ENCODE results near the gene CCDC57. TPM values are rescaled to one million over a fixed set of nuclear protein-coding genes. Genes with fewer than 3 reads are reported as not detected.
"Not testable (repeated sequence)": the region's sequence is repeated elsewhere in the genome, so short reads cannot be mapped to it uniquely, and the experiment has no call there.

The CCDC57 gene
- polyA plus RNA-seq, 5 donors = 42.5 to 68.9 (median 64.8) TPM

DNA sequence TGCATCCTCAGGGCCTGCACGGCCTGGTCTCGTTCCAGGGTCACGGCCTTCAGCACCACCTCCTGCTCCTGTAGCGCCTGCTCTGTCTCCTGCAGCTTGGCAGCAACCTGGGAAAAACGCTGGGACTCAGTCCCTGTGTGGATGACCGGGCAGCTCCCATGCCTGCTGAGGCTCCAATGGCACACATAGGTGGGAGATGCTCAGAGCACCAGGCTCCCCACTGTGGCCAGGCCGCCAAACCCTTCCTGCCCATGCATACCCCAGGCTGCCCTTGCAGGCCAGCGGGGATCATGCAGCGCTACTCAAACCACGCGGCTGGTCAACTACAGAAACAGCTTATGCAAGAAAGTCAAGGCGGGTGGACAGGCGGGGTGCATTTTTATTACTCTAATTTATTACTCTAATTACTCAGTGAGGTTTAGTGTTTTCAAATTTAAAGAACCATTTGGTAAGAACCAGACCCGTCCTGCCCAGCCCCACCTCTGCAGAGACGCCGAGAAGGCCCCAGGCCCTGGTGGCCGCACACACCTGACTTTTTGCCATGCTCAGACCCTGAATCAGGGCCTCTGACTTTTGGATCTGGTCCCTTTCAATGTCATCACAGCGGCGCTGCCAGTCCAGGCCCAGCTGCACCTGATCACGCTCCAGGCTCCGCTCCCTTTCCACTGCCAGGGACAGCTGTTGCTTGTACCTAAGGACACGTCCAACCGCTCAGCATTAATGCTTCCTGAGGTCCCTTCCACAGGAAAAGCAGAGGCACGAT, 34.0 kb downstream of the CCDC57 start:
- no peak for DNase-seq

DNA sequence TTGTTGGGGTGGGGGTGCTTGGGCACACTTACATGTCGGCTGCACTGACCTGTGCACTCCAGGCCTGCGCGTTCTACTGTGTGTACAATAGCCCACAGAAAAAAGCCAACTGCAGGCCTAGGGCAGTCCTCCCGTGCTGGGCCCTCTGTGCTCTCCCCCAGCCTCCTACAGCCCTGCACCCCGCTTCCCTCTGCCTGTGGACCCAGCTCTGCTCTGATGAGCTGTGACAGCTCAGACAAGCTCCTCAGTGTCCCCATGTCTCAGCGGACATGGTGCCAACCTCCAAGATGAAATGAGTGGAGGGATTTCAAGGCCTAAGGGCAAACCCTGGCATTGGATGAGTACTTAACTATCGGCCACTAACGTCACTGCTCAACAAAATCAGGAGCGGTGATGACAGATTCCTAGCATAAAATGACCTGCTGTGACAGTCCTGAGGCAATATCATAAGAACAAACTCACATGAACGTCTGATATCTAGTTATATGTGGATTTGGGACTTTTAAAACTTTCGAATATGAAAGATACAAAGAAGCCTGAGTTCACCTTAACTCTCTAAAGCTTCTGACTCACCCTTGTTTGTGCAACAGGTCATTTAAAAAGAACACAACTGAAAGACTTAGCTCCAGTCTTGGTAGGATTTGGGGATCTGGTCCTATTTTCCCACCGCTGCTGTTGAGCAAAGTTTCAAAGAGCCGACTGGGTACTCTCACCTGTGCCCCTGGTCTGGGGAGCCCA, 34.7 kb downstream of the CCDC57 start:
- no peak for DNase-seq

DNA sequence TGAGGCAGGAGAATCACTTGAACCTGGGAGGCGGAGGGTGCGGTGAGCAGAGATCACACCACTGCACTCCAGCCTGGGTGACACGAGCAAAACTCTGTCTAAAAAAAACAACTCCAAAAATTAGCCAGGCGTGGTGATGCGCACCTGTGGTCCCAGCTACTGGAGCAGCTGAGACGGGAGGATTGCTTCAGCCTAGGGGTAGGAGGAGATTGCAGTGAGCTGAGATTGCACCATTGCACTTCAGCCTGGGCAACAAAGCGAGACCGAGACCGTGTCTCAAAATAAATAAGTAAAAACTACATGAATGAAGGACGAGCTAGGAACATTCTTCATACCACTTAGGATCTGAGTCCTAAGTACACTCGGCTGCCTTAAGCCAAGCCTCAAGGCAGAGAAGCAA, 35.4 kb downstream of the CCDC57 start:
- DNase-seq = no peak

DNA sequence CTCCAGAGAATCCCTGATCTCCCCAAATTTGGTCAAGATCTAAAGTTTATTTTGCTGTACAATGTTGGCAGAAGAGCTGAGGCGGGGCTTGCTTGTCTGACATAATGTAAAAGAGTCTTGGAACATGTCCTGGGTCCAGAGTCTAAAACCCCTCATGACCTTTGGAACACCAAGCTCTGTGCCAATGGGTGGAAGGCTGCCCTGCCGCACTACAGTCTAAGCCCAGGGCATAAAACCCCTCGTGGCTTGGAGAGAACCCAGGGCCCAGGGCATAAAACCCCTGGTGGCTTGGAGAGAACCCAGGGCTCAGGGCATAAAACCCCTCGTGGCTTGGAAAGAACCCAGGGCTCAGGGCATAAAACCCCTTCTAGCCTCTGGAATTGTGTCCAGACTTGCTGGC, 36.7 kb downstream of the CCDC57 start:
- DNase-seq = no peak

DNA sequence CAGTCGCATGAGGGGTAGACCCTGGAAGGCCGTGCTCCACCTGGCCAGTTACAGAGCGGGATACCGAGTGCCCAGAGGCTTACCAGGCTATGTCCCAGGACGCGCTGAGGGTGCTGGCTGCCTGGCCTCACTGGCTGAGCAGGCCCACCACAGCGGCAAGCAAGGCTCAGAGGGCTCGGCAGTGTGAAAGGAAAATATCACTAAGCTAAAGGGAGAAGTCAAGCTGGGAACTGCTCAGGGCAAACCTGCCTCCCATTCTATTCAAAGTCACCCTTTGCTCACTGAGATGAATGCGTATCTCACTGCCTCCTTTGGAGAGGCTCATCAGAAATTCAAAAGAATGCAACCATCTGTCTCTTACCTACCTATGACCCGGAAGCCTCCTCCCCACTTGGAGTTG, 37.4 kb downstream of the CCDC57 start:
- DNase-seq = no peak

DNA sequence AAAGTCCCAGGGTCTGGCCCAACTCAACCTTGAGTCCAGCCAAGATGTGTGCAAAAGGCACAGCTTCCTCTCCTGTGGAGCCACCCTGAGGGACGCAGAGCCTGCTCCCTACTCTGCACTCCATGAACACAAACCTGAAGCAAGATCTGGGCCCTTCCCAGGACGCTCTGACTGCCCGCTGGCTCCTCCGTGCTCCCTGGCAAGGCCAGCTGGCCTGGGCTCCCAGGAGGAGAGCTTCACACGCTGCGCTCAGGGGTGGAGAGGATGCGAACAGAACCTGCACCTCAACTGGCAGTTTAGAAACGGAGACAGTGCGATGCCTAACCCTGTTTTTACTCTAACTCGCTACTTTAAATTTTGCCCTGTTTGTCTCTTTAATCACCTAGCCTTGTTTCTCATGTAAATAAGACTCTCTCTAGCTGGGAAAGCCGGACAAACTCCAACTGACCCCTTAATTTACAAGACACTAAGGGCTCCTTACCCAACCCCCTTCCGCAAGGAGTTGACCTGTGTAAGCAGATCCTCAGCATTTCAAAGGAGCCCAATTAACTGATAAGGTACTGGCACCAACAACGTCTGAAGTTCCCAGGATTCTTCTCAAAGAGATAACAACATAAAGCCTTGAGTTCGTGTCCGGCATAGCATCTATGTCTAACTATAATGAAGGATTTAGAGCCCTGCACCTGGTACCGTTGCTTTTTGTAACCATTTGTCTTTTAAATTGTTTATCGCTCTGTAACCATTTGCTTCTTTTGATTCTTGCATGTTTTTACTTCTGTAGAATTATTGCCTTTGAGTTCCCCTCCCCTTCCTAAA, 38.4 kb downstream of the CCDC57 start:
- not testable (repeated sequence) for DNase-seq

DNA sequence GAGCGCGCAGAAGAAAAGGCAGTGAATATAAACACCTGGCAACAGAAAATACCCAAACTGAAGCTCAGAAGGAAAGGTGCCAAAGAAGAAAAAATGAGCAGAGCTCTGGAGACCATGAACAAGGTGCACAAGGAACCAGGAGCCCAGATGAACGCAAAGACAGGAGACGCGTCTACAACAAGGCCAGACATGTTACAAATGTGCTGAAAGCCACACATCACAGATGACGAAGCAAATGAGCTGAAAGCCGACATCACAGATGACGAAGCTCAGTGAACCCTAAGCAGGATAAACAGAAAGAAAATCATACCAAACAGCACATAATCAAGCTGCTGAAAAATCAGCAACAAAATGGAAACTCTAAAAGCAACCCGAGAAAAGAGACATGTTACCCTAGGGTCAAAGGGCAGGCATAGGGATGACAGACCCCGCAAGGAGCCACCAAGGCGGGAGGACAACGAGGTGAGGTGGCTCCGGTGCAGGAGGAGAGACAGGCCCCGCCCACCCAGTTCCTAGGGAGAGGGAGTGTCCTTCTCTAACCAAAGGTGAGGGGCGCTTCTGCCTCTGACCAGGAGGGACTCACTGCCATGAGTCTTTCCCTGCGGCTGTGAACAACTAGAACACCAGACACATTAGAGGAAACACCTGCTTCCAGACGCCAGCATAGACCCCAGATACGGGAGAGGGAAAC, 39.1 kb downstream of the CCDC57 start:
- no peak for DNase-seq

DNA sequence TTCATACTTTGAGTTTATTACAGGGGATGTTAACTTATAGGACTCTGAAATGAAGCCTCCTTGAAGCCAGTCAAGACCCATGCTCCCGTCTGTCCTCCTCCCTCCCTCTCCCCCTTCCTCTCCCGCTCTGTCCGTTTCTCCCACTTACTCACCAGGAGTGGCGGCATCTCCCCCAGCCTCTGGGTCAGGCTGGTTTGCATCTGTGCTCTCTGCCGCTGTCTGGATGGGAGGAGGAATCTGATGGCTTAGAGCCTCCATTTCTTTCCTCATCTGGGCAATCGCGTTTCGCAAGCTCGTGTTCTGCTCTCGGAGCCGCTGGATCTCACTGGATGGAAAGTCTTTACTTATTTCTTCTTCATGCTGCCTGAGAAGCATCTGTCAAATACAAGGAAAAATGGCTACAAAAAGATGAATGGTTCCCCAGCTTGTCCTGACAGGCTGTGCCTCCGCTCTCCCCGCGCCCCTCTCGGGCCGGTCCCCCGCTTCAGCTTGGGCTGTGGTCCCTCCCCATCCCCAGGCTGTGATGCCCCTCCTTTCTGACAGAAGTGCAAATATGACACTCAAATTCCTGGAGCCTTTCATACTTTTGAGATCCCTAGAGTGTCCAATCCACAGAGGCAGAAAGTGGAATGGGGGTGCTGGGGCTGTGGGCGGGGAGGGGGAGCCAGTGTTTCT, 40.0 kb downstream of the CCDC57 start:
- no peak for DNase-seq

DNA sequence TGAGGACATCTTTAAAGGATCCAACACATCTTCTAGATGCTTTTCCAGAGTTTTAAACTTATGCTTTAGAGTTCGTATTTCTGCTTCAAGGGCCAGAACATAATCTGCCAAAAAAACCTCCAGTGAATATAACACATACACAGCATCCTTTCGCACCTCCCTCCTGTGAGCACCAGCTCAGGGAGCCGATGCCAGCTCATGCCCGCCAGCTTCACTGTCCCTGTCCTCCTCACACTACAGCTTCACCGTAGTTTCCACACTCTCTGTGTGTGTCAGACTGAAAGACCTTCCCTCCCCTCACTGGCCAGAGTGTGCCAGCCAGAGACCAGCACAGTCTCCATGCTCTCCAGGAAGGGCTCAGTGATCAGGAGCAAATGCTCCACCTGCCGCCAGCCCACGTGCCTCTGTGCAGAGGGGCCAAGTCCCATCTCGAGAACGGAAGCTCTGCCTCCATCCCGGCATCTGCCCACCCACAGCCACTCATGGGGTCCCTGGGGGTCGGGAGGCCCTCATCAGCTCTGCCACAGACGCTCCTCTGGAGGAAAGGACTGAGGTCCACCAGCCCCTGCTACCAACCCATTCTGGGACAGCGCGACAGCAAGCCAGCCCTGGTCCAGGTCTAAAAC, 40.8 kb downstream of the CCDC57 start:
- no peak for DNase-seq

DNA sequence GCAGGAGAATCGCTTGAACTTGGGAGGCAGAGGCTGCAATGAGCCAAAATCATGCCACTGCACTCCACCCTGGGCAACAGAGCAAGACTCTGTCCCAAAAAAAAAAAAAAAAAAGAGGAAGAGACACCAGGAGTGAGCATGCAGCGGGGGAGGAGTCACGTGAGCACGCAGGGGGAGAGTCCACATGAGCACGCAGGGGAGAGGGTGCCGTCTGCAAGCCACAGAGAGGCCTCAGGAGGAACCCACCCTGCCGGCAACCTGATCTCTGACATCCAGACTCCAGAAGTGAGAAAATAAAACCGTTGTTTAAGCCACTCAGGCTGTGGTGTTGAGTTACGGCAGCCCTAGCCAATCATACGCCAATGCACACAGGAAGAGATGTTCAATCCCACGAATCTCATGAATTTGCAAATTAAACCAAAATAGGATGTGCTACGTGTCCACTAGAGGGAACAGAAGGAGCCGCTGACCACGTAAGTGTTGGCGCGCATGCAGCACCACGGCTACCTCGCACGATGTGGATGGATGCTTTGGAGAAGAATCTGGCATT, 42.2 kb downstream of the CCDC57 start:
- DNase-seq = no peak

DNA sequence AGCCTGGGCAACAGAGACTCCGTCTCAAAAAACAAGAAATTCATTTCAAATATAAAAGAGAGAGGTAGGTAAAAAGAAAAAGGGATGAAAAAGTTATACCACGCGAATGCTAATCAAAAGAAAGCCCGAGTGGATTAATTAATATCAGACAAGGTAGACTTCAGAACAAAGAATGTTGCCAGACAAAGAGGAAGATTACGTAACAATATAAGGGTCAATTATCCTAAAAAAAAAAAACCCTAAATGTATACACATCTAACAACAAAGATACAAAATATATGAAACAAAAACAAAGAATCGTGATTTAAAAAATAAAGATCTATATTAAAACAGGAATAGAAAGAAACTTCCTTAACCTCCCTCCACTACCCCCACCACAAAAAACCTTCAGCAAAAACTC, 44.1 kb downstream of the CCDC57 start:
- DNase-seq = no peak

DNA sequence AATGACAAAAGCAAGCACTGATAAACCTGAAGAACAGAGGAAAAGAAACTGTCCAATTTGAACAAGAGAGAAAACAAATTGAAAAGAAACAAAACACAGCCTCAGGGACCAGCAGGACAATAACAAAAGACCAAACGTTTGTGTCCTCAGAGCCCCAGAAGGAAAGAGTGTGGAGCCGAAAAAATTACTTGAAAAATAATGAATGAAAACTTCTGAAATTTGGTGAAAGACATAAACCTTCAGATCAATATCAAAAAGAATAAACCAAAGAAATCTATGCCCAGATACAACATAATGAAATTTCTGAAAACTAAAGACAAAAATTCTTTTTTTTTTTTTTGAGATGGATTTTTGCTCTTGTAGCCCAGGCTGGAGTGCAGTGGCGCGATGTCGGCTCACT, 45.6 kb downstream of the CCDC57 start:
- no peak for DNase-seq

DNA sequence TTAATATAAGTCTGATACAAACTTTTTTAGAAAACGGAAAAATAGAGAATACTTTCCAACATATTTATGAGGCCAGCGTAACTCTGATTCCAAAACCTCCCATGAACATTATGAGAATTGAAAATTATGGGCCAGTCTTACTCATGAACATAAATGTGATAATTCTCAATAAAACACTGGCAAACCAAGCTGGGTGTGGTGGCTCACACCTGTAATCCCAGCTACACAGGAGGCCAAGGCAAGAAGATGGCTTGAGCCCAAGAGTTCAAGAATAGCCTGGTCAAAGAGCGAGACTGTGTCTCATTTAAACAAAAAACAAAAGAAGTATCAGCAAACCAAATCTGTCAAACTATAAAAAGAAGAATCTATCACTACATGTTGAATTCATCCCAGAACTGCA, 47.8 kb downstream of the CCDC57 start:
- no peak for DNase-seq

DNA sequence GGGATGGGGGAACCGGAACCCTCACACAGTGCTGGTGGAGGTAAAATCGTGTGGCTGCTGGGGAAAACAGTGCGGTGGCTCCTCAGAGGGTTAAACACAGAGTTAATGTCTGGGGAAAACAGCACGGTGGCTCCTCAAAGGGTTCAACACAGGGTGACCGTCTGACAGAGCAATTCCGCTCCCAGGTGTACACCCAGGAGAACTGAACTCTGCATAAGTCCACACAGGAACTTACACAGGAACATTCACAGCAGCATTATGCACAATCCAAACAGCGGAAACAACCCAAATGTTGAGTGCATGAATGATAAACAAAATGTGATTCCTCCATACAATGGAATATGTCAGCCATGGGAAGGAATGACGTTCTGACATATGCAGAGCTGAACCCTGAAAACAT, 51.4 kb downstream of the CCDC57 start:
- DNase-seq = no peak

DNA sequence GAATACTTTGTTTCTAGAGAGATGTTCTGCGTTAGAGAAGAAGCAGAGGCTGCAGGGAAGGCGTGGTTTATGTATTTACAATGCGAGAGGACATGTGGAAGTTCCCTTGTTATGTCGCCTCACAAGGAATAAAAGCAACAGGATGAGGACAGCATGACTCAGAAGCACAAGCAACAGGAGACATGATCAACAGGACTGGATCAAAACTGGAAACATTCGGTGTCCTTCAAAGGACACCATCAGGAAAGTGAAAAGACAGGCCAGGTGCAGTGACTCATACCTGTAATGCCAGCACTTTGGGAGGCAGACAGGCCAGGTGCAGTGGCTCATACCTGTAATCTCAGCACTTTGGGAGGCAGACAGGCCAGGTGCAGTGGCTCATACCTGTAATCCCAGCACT, 52.6 kb downstream of the CCDC57 start:
- no peak for DNase-seq

DNA sequence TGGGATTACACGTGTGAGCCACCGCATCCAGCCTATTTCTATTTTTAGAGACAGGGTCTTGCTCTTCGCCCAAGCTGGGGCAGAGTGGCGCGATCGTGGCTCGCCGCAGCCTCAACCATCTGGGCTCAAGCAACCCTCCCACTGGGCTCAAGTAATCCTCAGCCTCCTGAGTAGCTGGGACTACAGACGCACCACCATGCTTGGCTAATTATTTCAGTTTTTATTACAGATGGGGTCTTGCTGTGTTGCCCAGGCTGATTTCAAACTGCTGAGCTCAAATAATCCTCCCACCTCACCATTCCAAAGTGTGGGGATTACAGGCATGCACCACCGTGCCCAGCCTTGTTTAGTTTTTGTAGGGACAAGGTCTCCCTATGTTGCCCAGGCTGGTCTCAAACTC, 53.8 kb downstream of the CCDC57 start:
- no peak for DNase-seq

DNA sequence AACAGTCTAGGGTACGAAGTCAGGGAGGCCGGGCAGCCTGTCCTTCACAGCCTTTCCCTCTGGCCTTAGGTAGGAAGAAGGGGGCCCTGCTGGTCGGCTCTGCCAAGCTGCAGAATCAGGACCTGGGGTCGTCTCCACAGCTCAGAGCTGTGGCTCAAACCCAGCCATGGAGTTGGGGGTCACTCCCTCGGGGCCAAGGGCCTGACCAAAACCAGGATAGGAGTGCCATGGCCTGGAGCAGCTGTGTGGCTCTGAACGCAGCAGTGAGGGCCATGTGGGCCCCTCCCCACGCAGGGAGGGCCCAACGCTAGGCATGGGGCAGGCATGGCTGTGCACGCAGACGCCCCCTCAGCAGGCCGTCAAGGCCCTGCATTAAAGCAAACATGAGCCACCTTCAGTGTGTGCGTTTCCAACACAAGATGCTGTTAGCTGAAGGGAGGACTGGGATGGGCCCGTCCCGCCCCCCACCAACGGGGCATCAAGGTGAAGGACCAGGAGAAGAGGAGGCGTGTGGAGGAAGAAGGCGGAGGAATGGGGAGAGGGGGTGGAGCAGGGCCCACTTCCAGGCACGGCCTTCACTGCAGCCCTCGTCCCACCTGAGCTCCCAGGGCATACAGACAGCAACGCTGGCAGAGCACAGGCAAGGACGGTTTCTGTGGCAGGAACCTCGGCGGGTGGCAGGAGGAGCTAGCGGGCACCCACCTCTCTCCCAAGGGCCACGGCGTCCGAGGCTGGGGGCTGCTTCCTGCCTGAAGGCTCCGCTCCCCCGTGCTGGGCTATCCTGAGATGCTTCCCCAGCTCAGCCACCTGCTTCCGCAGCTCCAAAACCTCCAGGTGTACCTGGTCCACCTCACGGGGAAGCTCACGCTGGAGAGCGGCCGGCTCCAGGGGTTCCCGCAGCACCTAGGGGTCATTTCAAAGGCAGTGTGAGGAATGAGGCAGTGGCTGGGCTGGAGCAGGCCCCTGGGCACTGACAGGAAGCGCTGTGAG, 55.3 kb downstream of the CCDC57 start:
- DNase-seq = no peak

DNA sequence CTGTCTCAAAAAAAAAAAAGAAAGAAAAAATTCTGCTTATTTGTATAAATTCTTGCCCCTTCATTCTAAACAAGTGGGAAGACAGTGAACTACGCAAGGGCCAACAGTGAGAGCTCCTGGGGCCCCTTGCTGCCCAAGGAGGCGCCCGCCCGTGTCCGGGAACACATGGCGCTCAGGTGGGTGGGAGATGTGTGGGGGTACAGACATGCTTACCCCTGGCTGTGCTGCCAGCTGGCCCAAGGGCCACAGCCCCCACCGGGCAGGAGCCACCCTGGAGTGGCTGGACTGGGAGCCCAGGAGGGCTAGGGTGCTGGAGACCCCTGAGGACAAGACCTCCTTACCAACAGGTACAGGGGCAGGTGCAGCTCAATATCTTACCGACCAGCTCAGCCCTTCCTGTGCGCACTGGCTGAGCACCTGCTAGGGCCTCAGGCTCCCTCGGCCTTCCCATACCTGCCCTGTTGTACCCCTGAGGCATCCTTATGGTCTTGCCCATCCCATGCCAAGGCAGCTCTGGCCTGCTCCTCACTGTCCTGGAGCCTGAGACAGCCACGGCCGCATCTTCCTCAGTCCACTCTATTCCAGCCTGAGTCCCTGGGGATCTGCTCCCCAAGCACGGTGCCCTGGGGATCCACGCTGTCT, 56.2 kb downstream of the CCDC57 start:
- DNase-seq = no peak

DNA sequence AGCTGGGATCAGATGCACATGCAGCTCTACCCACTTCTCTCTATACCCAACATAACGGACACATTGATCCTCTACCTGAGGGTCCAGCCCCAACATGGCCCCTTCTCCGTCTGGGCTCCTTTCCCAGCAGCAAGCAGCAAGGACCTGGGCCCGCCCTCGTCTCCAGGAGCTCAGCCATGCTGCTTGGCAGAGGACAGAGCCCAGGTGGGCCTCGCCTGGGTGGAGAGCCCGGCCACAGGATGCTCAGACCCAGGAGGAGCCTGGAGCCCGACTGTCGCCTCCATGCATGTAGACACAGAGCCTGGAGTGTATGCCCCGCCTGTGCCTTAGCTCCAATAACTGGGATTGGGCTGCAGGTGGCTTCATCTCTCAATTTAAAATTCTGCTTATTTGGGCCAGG, 57.0 kb downstream of the CCDC57 start:
- DNase-seq = no peak
